IMR-90 (cell line): ENCODE data around the gene ERGIC2. TPM values are rescaled to one million over a fixed set of nuclear protein-coding genes. Genes with fewer than 3 reads are reported as not detected.

Experiments
- ATAC-seq: fragments of 200-7000 bp; cut with Tn5 transposase; 2 replicates; pipeline ENCODE4 v1.9.1; 2020; ENCODE audit warnings: low read depth, mild to moderate bottlenecking, moderate library complexity
- BruUV-seq: library from RNA; stranded (reverse); fragments of 400-500 nt; replicated peaks from 2 replicates; lab custom pipeline; 2021; lab: Mats Ljungman, UMichigan
- CTCF ChIA-PET: fragments of 300-600 bp; formaldehyde crosslinking; extraction: SDS; loops from one replicate; lab custom pipeline; 2021; ENCODE audit warnings: antibody characterized with exemption; lab: Yijun Ruan, JAX
- POLR2A ChIA-PET: fragments of 300-600 bp; sonication (Branson Sonifier 250); formaldehyde crosslinking; loops from one replicate; lab custom pipeline; 2022; ENCODE audit warnings: antibody characterized with exemption; ENCODE audit not compliant: unreplicated experiment; lab: Charles Lee
- DNase-seq: peaks from one replicate; pipeline ENCODE4 v3.0.0; 2013
- H2AFZ ChIP-seq: replicated peaks from 2 replicates; pipeline ENCODE3; 2013; ENCODE audit warnings: low read length, mild to moderate bottlenecking; ENCODE audit not compliant: poor library complexity
- H2AK5ac ChIP-seq: 2 replicates; pipeline ENCODE4 v1.6.1; 2013; ENCODE audit warnings: low read depth, low read length, inconsistent platforms
- H2AK9ac ChIP-seq: replicated peaks from 2 replicates; pipeline ENCODE3; 2013; ENCODE audit warnings: mild to moderate bottlenecking, low read depth, low read length, moderate library complexity; ENCODE audit not compliant: poor library complexity
- H2BK120ac ChIP-seq: 2 replicates; pipeline ENCODE4 v1.6.1; 2013; ENCODE audit warnings: low read depth, low read length, inconsistent platforms
- H2BK15ac ChIP-seq: 3 replicates; pipeline ENCODE4 v1.6.1; 2013; ENCODE audit warnings: low read depth, low read length, inconsistent platforms
- H2BK20ac ChIP-seq: 2 replicates; pipeline ENCODE4 v1.6.1; 2013; ENCODE audit warnings: low read depth, mild to moderate bottlenecking, inconsistent platforms, low read length, moderate library complexity
- H2BK5ac ChIP-seq: 2 replicates; pipeline ENCODE4 v1.6.1; 2013; ENCODE audit warnings: mild to moderate bottlenecking, low read depth, low read length, inconsistent platforms; ENCODE audit not compliant: poor library complexity, severe bottlenecking
- H3K14ac ChIP-seq: replicated peaks from 2 replicates; pipeline ENCODE4 v1.6.1; 2013; ENCODE audit warnings: low read depth, low read length, inconsistent platforms
- H3K18ac ChIP-seq: 2 replicates; pipeline ENCODE4 v1.6.1; 2013; ENCODE audit warnings: low read depth, low read length, control low read depth
- H3K23ac ChIP-seq: 2 replicates; pipeline ENCODE4 v1.6.1; 2013; ENCODE audit warnings: low read depth, low read length, inconsistent platforms
- H3K27ac ChIP-seq: 2 replicates; pipeline ENCODE4 v1.5.1; 2013; ENCODE audit warnings: mild to moderate bottlenecking, control low read depth, low read length; ENCODE audit not compliant: insufficient read depth
- H3K27me3 ChIP-seq: 2 replicates; pipeline ENCODE4 v1.6.1; 2013; ENCODE audit warnings: low read length; ENCODE audit not compliant: control insufficient read depth, insufficient read depth
- H3K36me3 ChIP-seq: 2 replicates; pipeline ENCODE4 v1.6.1; 2013; ENCODE audit warnings: low read length, mixed read lengths; ENCODE audit not compliant: control insufficient read depth, insufficient read depth
- H3K4ac ChIP-seq: 2 replicates; pipeline ENCODE4 v1.6.1; 2013; ENCODE audit warnings: low read depth, low read length, inconsistent platforms
- H3K4me1 ChIP-seq: 2 replicates; pipeline ENCODE4 v1.6.1; 2013; ENCODE audit warnings: low read length, mixed read lengths; ENCODE audit not compliant: control insufficient read depth, insufficient read depth
- H3K4me2 ChIP-seq: 2 replicates; pipeline ENCODE4 v1.6.1; 2013; ENCODE audit warnings: low read depth, mild to moderate bottlenecking, control low read depth, low read length, moderate library complexity
- H3K4me3 ChIP-seq: 2 replicates; pipeline ENCODE4 v1.5.1; 2013; ENCODE audit warnings: low read depth, mild to moderate bottlenecking, control low read depth, low read length, moderate library complexity; ENCODE audit not compliant: insufficient read depth
- H3K56ac ChIP-seq: 2 replicates; pipeline ENCODE4 v1.6.1; 2013; ENCODE audit warnings: low read length, inconsistent platforms; ENCODE audit not compliant: insufficient read depth; ENCODE audit errors: extremely low read depth
- H3K79me1 ChIP-seq, 2 experiments: 2 replicates each; pipeline ENCODE4 v1.6.1; 2013; ENCODE audit warnings: low read length in 2 of 2, inconsistent platforms in 1 of 2, low read depth in 1 of 2
- H3K9ac ChIP-seq: 2 replicates; pipeline ENCODE4 v1.6.1; 2013; ENCODE audit warnings: low read depth, low read length, control low read depth
- H3K9me1 ChIP-seq: 2 replicates; pipeline ENCODE4 v1.6.1; 2013; ENCODE audit warnings: low read length, inconsistent platforms; ENCODE audit not compliant: insufficient read depth
- H3K9me3 ChIP-seq: 2 replicates; pipeline ENCODE4 v1.6.1; 2013; ENCODE audit warnings: low read length; ENCODE audit not compliant: control insufficient read depth, insufficient read depth
- H4K20me1 ChIP-seq: 2 replicates; pipeline ENCODE4 v1.6.1; 2013; ENCODE audit warnings: low read length, inconsistent platforms; ENCODE audit not compliant: insufficient read depth
- H4K5ac ChIP-seq: 2 replicates; pipeline ENCODE4 v1.6.1; 2013; ENCODE audit warnings: mild to moderate bottlenecking, low read depth, low read length, control low read depth
- H4K8ac ChIP-seq, 2 experiments: 2 replicates each; pipeline ENCODE4 v1.6.1; 2013; ENCODE audit warnings: low read depth in 2 of 2, low read length in 2 of 2, control low read depth in 1 of 2, inconsistent platforms in 1 of 2
- H4K91ac ChIP-seq: 2 replicates; pipeline ENCODE4 v1.6.1; 2013; ENCODE audit warnings: low read depth, low read length, inconsistent platforms; ENCODE audit not compliant: insufficient read depth
- CTCF ChIP-seq: conservative IDR thresholded peaks from 2 replicates; pipeline ENCODE4 v1.5.1; 2012; ENCODE audit warnings: mild to moderate bottlenecking, low read depth, low read length, improper control_type of control experiment
- FOS ChIP-seq: fragments of 150-350 bp; IDR thresholded peaks from 2 replicates; pipeline ENCODE4 v1.6.1; 2016; ENCODE audit warnings: low read depth, low read length
- MAFK ChIP-seq: IDR thresholded peaks from 2 replicates; pipeline ENCODE4 v1.6.1; 2012; ENCODE audit warnings: low read depth, low read length, improper control_type of control experiment
- NFE2L2 ChIP-seq: fragments of 150-350 bp; IDR thresholded peaks from 2 replicates; pipeline ENCODE4 v1.6.1; 2016; ENCODE audit warnings: low read depth, mild to moderate bottlenecking, low read length
- RFX5 ChIP-seq: IDR thresholded peaks from 2 replicates; pipeline ENCODE4 v1.8.0; 2012; ENCODE audit warnings: low read depth, mild to moderate bottlenecking, low read length, moderate library complexity
- USF2 ChIP-seq: fragments of 150-350 bp; IDR thresholded peaks from 2 replicates; pipeline ENCODE4 v1.6.1; 2017; ENCODE audit warnings: mild to moderate bottlenecking, antibody characterized with exemption, low read length, low read depth
- WGBS, 2 experiments: methylation state at CpG; one replicate each; pipeline versions ENCODE4 v1.1.5 to v1.1.7; 2013; ENCODE audit warnings: missing lambda C conversion rate in 2 of 2; ENCODE audit not compliant: insufficient read length in 1 of 2; ENCODE audit errors: extremely low coverage in 2 of 2; 5-methylcytosine and 5-hydroxymethylcytosine counted together
- dilution Hi-C: fragments of 300-500 bp; cut with HindIII; formaldehyde crosslinking; loops from one replicate; pipeline ENCODE4 v1.14.3; 2018; ENCODE audit warnings: low sequenced_read_pairs; ENCODE audit not compliant: unreplicated experiment
- in situ Hi-C: fragments of 300-500 bp; cut with MboI; formaldehyde crosslinking; loops from 3 replicates; pipeline ENCODE4 v1.14.3; 2019; ENCODE audit warnings: low sequenced_read_pairs, inconsistent platforms, mixed read lengths
- intact Hi-C: fragments of 100-400 bp; cut with micrococcal nuclease; formaldehyde crosslinking; loops from 2 replicates; pipeline ENCODE4 v1.10.0; 2022
- polyA plus RNA-seq, 3 experiments: library from polyadenylated mRNA; depleted of rRNA; stranded (reverse); fragments of >200 nt; gene quantifications; 2 replicates each; pipeline ENCODE4 v1.2.3, GENCODE V29; 2012; ENCODE audit warnings: low replicate concordance in 1 of 3
- total RNA-seq: library from RNA; depleted of rRNA; stranded (reverse); fragments of >200 nt; gene quantifications from 2 replicates; pipeline ENCODE4 v1.2.3, GENCODE V29; 2012

ERGIC2 gene
- total and polyA plus RNA-seq, 2 of the 4 experiments (the other 2 are of a cell fraction): 41.0 to 45.3 TPM

DNA sequence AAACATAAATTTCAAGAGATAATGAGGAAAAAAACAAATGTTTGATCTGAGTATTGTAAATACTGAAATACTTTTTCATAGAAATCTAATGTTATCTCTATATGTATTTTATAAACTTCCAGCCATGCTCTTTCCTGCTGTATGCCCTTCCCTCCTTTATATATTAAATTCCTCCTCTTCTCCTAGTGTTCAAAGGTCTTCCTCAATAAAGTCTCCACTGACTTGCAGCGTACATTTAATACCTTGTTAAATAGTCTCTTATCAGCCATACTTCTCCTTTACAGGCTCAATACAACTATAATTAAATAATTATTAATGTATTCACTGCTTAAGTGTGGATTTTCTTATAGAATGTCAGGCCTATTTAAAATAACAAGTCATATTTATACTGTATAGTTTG lies 26.0 kb downstream of the ERGIC2 start:
- Histone ChIP-seq H3K9me3 (no peaks in the 10 kb centered on the region), H3K56ac (no peak overlapping the region), H3K36me3 (peaks cover 5% of the 10 kb centered on the region), H3K27ac (no peak overlapping the region), H4K8ac (no peak overlapping the region), H2BK15ac (no peak overlapping the region), H3K4ac (no peak overlapping the region), H2BK20ac (no peak overlapping the region), H2AFZ (no peak overlapping the region), H3K9ac (no peak overlapping the region), H3K14ac (no peak overlapping the region), H4K5ac (no peak overlapping the region), H3K4me1 (no peaks in the 10 kb centered on the region), H3K4me3 (no peak overlapping the region), H3K9me1 (no peaks in the 10 kb centered on the region), H2AK5ac (no peak overlapping the region), H3K18ac (no peak overlapping the region), H2AK9ac (no peak overlapping the region), H2BK120ac (no peak overlapping the region), H3K79me1 (no peaks in the 10 kb centered on the region), H3K23ac (no peak overlapping the region), H4K91ac (no peak overlapping the region), H4K20me1 (no peaks in the 10 kb centered on the region), H3K4me2 (no peak overlapping the region), H2BK5ac (no peak overlapping the region), H3K27me3 (no peaks in the 10 kb centered on the region)
- no TSS peak for BruUV-seq
- intact Hi-C loops: no loop called here
- WGBS, 2 experiments: no CpG with 5 or more reads among the region's 1 CpG
- in situ Hi-C loops: no loop called here
- TF ChIP-seq MAFK: no peak
- TF ChIP-seq USF2: no peak
- no peak for TF ChIP-seq FOS
- TF ChIP-seq CTCF: no peak
- no peak for TF ChIP-seq NFE2L2
- no peak for TF ChIP-seq RFX5
- dilution Hi-C loops: no loop called here
- ATAC-seq (no peak), DNase-seq (no peak)
- ChIA-PET CTCF (interaction anchor here (0.6 kb wide), 1 partner anchor 12 kb away, joined by 4 read pairs; no protein-coding TSS in a partner anchor), POLR2A (no interaction called here)
